Tibial artery (tissue), 4 donors: Measurements from ENCODE around the gene FBXL17.

Experiments
- DNase-seq, 2 donors: peaks; one replicate each; pipeline ENCODE4 v3.0.0-alpha.2; 2019
- H3K27ac ChIP-seq, 2 donors: fragments of 200-600 bp; sonication (generic) in 1 of 2; 1 replicate in 1 of 2; 2 replicates in 1 of 2; pipeline ENCODE4 v1.5.1; 2018 to 2019; ENCODE audit warnings: mild to moderate bottlenecking in 1 of 2
- H3K27me3 ChIP-seq, 2 donors: fragments of 200-600 bp; sonication (generic) in 1 of 2; one replicate each; pipeline versions ENCODE4 v1.5.1 to v1.6.0; 2016 to 2019
- H3K36me3 ChIP-seq, 3 donors: fragments of 200-600 bp; sonication (generic) in 2 of 3; one replicate each; pipeline ENCODE4 v1.5.1; 2016 to 2019; ENCODE audit warnings: mild to moderate bottlenecking in 2 of 3
- H3K4me1 ChIP-seq, 4 donors: fragments of 200-600 bp; sonication (generic) in 2 of 4; 1 replicate in 3 of 4; 2 replicates in 1 of 4; pipeline ENCODE4 v1.5.1; 2016 to 2019
- H3K4me3 ChIP-seq, 2 donors: fragments of 200-600 bp; sonication (generic) in 1 of 2; 1 replicate in 1 of 2; 2 replicates in 1 of 2; pipeline ENCODE4 v1.5.1; 2018 to 2019; ENCODE audit warnings: mild to moderate bottlenecking in 2 of 2
- H3K9me3 ChIP-seq, 3 donors: fragments of 200-600 bp; sonication (generic) in 1 of 3; one replicate each; pipeline ENCODE4 v1.5.1; 2016 to 2019
- CTCF ChIP-seq, 2 experiments: fragments of 200-600 bp in 1 of 2; fragments of 450-650 bp in 1 of 2; IDR thresholded peaks; one replicate each; pipeline ENCODE4 v1.5.1; 2017 to 2019; ENCODE audit warnings: antibody characterized with exemption in 2 of 2, mild to moderate bottlenecking in 1 of 2, moderate library complexity in 1 of 2
- intact Hi-C: fragments of 100-400 bp; cut with DNase I; formaldehyde crosslinking; loops from one replicate; pipeline ENCODE4 v1.15.0; 2023; ENCODE audit warnings: low total_unique reads

The FBXL17 gene

GRCh38 chr5:108260117-108260857 is 121.6 kb downstream of the FBXL17 start:
- intact Hi-C loops: no loop called here
- no peaks in the 10 kb centered on the region for H3K27me3 ChIP-seq
- H3K4me3 ChIP-seq: no peak overlapping the region
- peak; percentile 77 to 94 for TF ChIP-seq CTCF (IDR thresholded peaks at IDR 0.05)
- no peaks in the 10 kb centered on the region for H3K9me3 ChIP-seq
- no peak overlapping the region for H3K27ac ChIP-seq
- peak; percentile 72 to 74 for DNase-seq
- peaks cover 0 to 9% (median 0%) of the 10 kb centered on the region in 4 donors for H3K4me1 ChIP-seq
- no peaks in the 10 kb centered on the region for H3K36me3 ChIP-seq

- TF ChIP-seq CTCF (IDR thresholded peaks at IDR 0.05): no peak
- Histone ChIP-seq H3K27me3 (no peaks in the 10 kb centered on the region), H3K36me3 (no peaks in the 10 kb centered on the region), H3K9me3 (no peaks in the 10 kb centered on the region), H3K27ac (no peak overlapping the region), H3K4me1 (peaks cover 0 to 9% (median 0%) of the 10 kb centered on the region in 4 donors), H3K4me3 (no peak overlapping the region)
- intact Hi-C loops: no loop called here
- DNase-seq: no peak
Measured at GRCh38 chr5:108259306-108259705, 122.6 kb downstream of the FBXL17 start.

- Histone ChIP-seq H3K36me3 (no peaks in the 10 kb centered on the region), H3K4me3 (no peak overlapping the region), H3K27ac (no peak overlapping the region), H3K27me3 (no peaks in the 10 kb centered on the region), H3K4me1 (peaks cover 0 to under 1% (median 0%) of the 10 kb centered on the region in 4 donors), H3K9me3 (no peaks in the 10 kb centered on the region)
- intact Hi-C loops: no loop called here
- DNase-seq: no peak
- no peak for TF ChIP-seq CTCF (IDR thresholded peaks at IDR 0.05)
Measured at GRCh38 chr5:108257996-108258395, 123.9 kb downstream of the FBXL17 start.

- no peak for DNase-seq
Measured at GRCh38 chr5:108255468-108255867, 126.4 kb downstream of the FBXL17 start.

GRCh38 chr5:108251350-108251749 is 130.5 kb downstream of the FBXL17 start:
- Histone ChIP-seq H3K9me3 (no peaks in the 10 kb centered on the region), H3K27ac (no peak overlapping the region), H3K4me1 (peaks cover 0 to 18% (median 0%) of the 10 kb centered on the region in 4 donors), H3K27me3 (no peaks in the 10 kb centered on the region), H3K36me3 (no peaks in the 10 kb centered on the region), H3K4me3 (no peak overlapping the region)
- intact Hi-C loops: no loop called here
- TF ChIP-seq CTCF (IDR thresholded peaks at IDR 0.05): no peak
- no peak for DNase-seq

More at GRCh38 chr5:108255468-108255867, 126.4 kb downstream of the FBXL17 start:
- Histone ChIP-seq H3K4me1 (peaks cover 0 to 8% (median 0%) of the 10 kb centered on the region in 4 donors), H3K36me3 (no peaks in the 10 kb centered on the region), H3K27me3 (no peaks in the 10 kb centered on the region), H3K4me3 (no peak overlapping the region), H3K9me3 (no peaks in the 10 kb centered on the region), H3K27ac (no peak overlapping the region)
- TF ChIP-seq CTCF (IDR thresholded peaks at IDR 0.05): no peak
- intact Hi-C loops: no loop called here
